ENCODE measurements around the gene ZNF628. TPM values are rescaled to one million over a fixed set of nuclear protein-coding genes. Genes with fewer than 3 reads are reported as not detected.
"Not testable (repeated sequence)": the region's sequence is repeated elsewhere in the genome, so short reads cannot be mapped to it uniquely, and the experiment has no call there.

Gene ZNF628
- total and polyA plus RNA-seq, 2 of the 8 experiments (the other 6 are each of a cell fraction or from before 2014, with no cell fraction given), result 1.7 to 10.8 TPM

GRCh38 chr19:55496820-55497219, 20.4 kb downstream of the ZNF628 start:
- H4K8ac ChIP-seq (ENCODE audit: extremely low read depth, insufficient read depth, low read length); H3K27ac ChIP-seq (ENCODE audit: low read depth, low read length); H3K4ac ChIP-seq (replicated peaks; ENCODE audit: insufficient read length, low read depth, low read length); H2BK20ac ChIP-seq (ENCODE audit: low read length); H3K4me1 ChIP-seq (replicated peaks in 1 of 4; ENCODE audit: control insufficient read depth in 3 of 4, insufficient read depth in 4 of 4, low read length in 3 of 4); H3K4me2 ChIP-seq (ENCODE audit: insufficient read depth in 1 of 2, low read depth in 2 of 2, low read length in 2 of 2); H3K79me1 ChIP-seq (ENCODE audit: low read depth, low read length); H3K4me3 ChIP-seq (ENCODE audit: extremely low read depth in 1 of 4, insufficient read depth in 2 of 4, low read depth in 3 of 4, low read length in 4 of 4); H3K9me3 ChIP-seq (ENCODE audit: insufficient read depth in 2 of 2, low read depth in 1 of 2, low read length in 1 of 2); H3K23ac ChIP-seq (ENCODE audit: insufficient read length); H3K14ac ChIP-seq (ENCODE audit: insufficient read length); H4K5ac ChIP-seq (ENCODE audit: insufficient read length, low read depth, low read length); H3K27me3 ChIP-seq (replicated peaks in 1 of 4; ENCODE audit: control insufficient read depth in 3 of 4, extremely low read depth in 1 of 4, insufficient read depth in 3 of 4, low read length in 3 of 4); H3K18ac ChIP-seq (ENCODE audit: extremely low read depth, low read length); H2BK120ac ChIP-seq (replicated peaks; ENCODE audit: low read depth, low read length); H3K56ac ChIP-seq (replicated peaks; ENCODE audit: insufficient read length, low read depth, low read length); H2BK12ac ChIP-seq (ENCODE audit: low read depth, low read length); H4K91ac ChIP-seq (replicated peaks; ENCODE audit: insufficient read length, low read length); H2BK5ac ChIP-seq (ENCODE audit: low read depth, low read length); FAIRE-seq; H3K9ac ChIP-seq (replicated peaks in 1 of 4; ENCODE audit: extremely low read depth in 1 of 4, low read depth in 3 of 4, low read length in 3 of 4); H3K36me3 ChIP-seq (ENCODE audit: control insufficient read depth in 2 of 4, insufficient read depth in 4 of 4, low read length in 3 of 4); H2AFZ ChIP-seq (ENCODE audit: low read length); H3K79me2 ChIP-seq (ENCODE audit: control insufficient read depth in 1 of 2, insufficient read depth in 2 of 2, low read length in 2 of 2); DNase-seq (ENCODE audit: low read depth in 1 of 2, low spot score in 2 of 2); H2AK5ac ChIP-seq (ENCODE audit: low read depth, low read length); H3K23me2 ChIP-seq (ENCODE audit: low read depth, low read length); H4K20me1 ChIP-seq (replicated peaks in 1 of 2; ENCODE audit: control insufficient read depth in 1 of 2, insufficient read depth in 2 of 2, low read length in 2 of 2): not testable (repeated sequence)
- ChIA-PET POLR2A (ENCODE audit: partially characterized antibody) (interaction anchor here (1.0 to 4.9 kb wide), 4 partner anchors 10 to 143 kb away, joined by 3 to 50 read pairs (median 7); partner anchors contain the start of genes NAT14, SSC5D, UBE2S and ZNF580), CTCF (ENCODE audit: partially characterized antibody) (interaction anchor here (1.2 to 1.4 kb wide), 3 partner anchors 11 to 28 kb away, joined by 3 to 4 read pairs (median 4); no protein-coding TSS in a partner anchor)
- 90% methylated on average over 10 of the region's 10 CpGs; no CpG with 5 or more reads in 1 of the 2 experiments for WGBS, 2 experiments (ENCODE audit: extremely low coverage in 1 of 2, insufficient coverage in 1 of 2, insufficient read length in 1 of 2, insufficient replicate concordance in 2 of 2, low coverage in 1 of 2, low lambda C conversion rate in 2 of 2, missing lambda C conversion rate in 1 of 2)
- peak overlapping the region; percentile 74; the same call in 1 of the 2 replicates for H2BK15ac ChIP-seq (ENCODE audit: low read length)
